GM12878 (cell line): Measurements from ENCODE around the gene THUMPD2.

Source experiments
- MAX ChIP-seq: IDR thresholded peaks from 2 replicates; pipeline ENCODE4 v1.6.1; 2012; ENCODE audit warnings: low read depth, low read length, improper control_type of control experiment
- POLR2AphosphoS2 ChIP-seq: IDR thresholded peaks from 2 replicates; pipeline ENCODE4 v1.6.1; 2011; ENCODE audit warnings: low read depth, mild to moderate bottlenecking, low read length, improper control_type of control experiment, moderate library complexity

GRCh38 chr2:39715822-39716221 lies 63.2 kb downstream of the THUMPD2 start:
- TF ChIP-seq POLR2AphosphoS2 (no peak), MAX (no peak)
